ENCODE data around the gene ARID1B.

DNA sequence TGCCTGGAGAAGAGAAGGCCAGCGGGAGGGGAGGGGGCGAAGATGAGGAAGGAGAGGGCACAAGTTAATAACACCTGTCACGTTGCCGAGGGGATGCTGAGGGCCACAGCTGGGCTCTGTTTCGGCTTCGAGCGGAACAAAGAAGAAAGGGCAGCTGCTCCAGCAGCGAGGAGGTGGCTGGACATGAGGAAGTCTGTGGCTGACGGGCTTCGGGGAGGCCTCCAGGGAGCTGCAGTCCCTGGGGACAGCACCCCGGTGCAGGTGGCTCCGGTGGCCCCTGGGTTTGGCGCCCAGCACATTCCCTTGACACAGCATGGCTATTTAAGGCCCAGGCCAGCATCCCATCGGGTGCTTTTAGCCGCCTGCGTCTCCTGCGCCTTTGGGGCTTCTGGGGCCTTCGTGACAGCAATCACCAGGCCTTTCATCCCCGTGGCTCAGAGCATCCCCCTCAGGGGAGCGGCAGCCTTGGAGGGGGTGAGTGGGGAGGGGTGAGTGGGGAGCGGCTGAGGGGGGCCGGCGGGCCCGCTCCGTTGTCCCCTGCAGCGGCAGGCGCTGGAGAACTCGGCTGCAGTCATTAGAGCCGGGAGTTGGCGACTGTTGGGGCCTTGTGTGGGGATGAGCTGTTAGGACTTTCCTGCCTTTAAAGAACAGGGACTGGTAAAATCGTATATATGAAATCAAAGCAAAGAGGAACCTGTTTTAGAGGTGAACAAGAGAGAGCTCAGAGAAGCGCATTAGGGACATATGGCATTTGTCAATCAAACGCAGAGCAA lies 447.2 kb downstream of the ARID1B start:
- TF ChIP-seq RELA (CRISPR knock-in tag; IDR thresholded peaks at IDR 0.05; ENCODE audit: borderline replicate concordance), result no peak
- TF ChIP-seq, protein P1, sequence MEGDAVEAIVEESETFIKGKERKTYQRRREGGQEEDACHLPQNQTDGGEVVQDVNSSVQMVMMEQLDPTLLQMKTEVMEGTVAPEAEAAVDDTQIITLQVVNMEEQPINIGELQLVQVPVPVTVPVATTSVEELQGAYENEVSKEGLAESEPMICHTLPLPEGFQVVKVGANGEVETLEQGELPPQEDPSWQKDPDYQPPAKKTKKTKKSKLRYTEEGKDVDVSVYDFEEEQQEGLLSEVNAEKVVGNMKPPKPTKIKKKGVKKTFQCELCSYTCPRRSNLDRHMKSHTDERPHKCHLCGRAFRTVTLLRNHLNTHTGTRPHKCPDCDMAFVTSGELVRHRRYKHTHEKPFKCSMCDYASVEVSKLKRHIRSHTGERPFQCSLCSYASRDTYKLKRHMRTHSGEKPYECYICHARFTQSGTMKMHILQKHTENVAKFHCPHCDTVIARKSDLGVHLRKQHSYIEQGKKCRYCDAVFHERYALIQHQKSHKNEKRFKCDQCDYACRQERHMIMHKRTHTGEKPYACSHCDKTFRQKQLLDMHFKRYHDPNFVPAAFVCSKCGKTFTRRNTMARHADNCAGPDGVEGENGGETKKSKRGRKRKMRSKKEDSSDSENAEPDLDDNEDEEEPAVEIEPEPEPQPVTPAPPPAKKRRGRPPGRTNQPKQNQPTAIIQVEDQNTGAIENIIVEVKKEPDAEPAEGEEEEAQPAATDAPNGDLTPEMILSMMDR (IDR thresholded peaks at IDR 0.05), result no peak
- TF ChIP-seq NR3C1 (CRISPR knock-in tag; conservative IDR thresholded peaks at IDR 0.05; ENCODE audit: low read depth), result no peak
- no peak for TF ChIP-seq FOXJ3 (CRISPR knock-in tag; IDR thresholded peaks at IDR 0.05; ENCODE audit: borderline replicate concordance)
